Activated CD4-positive, alpha-beta T cell treated with anti-CD3 and anti-CD28 coated beads for 1 hour (primary cell): ENCODE measurements around the gene BRIP1.
"Not testable (repeated sequence)": the region's sequence is repeated elsewhere in the genome, so short reads cannot be mapped to it uniquely, and the experiment has no call there.

Experiments
- DNase-seq: peaks from one replicate; pipeline ENCODE4 v3.0.0-alpha.2; 2020

The BRIP1 gene

GRCh38 chr17:61862105-61862574 is 1.2 kb downstream of the BRIP1 start:
- DNase-seq = no peak

- DNase-seq = not testable (repeated sequence)
These were observed 2.9 kb downstream of the BRIP1 start for GRCh38 chr17:61860397-61860796.

- no peak for DNase-seq
These were observed 7.3 kb downstream of the BRIP1 start for GRCh38 chr17:61856035-61856434.

DNA sequence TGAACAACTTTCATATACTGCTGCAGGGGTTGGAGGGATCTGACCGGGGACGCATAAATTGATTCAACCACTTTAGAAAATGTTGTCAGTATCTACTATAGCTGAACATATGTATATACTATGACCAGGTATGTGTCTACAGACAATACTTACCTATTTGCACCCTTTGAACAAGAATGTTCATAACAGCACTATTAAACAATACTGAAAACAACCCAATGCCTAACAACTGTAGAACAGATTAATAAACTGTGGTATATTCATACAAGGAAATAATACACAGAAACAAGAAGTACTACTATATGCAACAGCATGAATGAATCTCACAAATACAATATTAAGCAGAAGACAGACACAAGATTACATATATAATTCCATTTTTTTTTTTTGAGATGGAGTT is 10.5 kb downstream of the BRIP1 start:
- no peak for DNase-seq

GRCh38 chr17:61849674-61850073 is 13.7 kb downstream of the BRIP1 start:
- no peak for DNase-seq

DNA sequence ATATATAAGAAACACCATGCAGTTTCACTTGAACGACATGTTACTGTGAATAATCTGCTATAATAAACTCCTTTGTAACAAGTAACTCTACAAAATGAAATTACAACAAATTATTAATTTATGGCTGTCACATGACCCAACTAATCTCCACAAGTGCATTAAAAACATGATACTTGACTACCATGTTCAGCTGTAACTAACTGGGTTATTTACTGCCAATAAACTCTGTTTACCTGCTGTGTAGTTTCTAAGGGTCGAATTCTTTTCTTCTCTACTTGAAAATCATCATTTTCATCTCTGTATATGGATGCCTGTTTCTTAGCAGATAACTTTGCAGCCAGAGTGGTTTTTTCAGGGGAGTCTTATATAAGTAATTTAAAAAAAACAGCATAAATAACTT is 14.4 kb downstream of the BRIP1 start:
- DNase-seq = no peak

- no peak for DNase-seq
These were observed 15.1 kb downstream of the BRIP1 start for GRCh38 chr17:61848247-61848646.

- no peak for DNase-seq
These were observed 15.7 kb downstream of the BRIP1 start for GRCh38 chr17:61847659-61848058.

- no peak for DNase-seq
These were observed 16.5 kb downstream of the BRIP1 start for GRCh38 chr17:61846761-61847375.

DNA sequence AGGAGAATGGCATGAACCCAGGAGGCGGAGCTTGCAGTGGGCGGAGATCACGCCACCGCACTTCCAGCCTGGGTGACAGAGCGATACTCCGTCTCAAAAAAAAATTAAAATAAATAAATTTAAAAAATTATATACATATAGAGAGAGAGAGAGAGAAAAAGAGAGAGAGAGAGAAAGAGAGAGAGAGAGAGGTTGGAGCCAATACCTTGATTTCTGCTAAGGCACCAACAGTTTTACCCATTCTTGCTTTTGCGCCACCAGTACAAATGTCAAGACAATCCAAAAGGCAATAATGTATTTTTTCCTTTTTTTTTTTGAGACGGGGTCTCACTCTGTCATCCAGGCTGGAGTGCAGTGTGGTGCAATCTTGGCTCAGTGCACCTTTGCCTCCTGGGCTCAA is 17.2 kb downstream of the BRIP1 start:
- DNase-seq = no peak

DNA sequence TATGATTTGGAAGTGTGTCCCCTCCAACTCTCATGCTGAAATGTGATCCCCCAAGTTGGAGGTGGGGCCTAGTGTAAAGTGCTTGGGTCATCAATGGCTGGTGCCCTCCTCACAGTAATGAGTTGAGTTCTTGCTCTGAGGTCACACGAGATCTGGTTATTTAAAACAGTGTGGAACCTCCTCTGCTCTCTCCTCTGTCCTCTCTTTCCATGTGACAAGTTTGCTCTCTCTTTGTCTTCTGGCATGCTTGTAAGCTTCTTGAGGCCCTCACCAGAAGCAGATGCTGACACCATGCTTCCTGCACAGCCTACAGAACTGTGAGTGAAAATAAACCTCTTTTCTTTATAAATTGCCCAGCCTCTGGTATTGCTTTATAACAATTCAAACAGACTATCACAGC is 19.9 kb downstream of the BRIP1 start:
- no peak for DNase-seq

- DNase-seq = no peak
These were observed 20.4 kb downstream of the BRIP1 start for GRCh38 chr17:61842899-61843298.

DNA sequence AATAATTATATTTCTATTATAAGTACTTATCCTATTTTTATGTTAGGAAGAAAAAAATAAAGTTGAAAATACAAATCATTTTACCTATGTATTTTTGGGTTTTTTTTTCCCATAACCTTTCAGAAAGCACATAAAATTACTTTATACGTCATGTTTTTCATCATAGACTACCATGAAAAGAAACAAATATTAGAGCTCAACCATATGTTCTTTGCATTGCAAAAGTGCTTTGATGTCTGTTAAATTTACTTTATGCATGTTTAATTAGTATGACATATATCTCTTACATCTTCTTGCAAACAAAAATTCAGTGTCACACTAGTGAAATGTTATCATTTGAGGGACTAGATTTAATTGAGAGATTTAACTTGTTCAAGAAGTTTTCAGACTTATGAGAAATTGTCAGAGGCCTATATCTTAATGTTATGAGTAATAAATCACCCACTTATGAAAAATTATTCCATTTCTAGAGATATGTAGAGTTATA is 24.0 kb downstream of the BRIP1 start:
- no peak for DNase-seq

GRCh38 chr17:61837175-61838051 is 25.9 kb downstream of the BRIP1 start:
- no peak for DNase-seq

DNA sequence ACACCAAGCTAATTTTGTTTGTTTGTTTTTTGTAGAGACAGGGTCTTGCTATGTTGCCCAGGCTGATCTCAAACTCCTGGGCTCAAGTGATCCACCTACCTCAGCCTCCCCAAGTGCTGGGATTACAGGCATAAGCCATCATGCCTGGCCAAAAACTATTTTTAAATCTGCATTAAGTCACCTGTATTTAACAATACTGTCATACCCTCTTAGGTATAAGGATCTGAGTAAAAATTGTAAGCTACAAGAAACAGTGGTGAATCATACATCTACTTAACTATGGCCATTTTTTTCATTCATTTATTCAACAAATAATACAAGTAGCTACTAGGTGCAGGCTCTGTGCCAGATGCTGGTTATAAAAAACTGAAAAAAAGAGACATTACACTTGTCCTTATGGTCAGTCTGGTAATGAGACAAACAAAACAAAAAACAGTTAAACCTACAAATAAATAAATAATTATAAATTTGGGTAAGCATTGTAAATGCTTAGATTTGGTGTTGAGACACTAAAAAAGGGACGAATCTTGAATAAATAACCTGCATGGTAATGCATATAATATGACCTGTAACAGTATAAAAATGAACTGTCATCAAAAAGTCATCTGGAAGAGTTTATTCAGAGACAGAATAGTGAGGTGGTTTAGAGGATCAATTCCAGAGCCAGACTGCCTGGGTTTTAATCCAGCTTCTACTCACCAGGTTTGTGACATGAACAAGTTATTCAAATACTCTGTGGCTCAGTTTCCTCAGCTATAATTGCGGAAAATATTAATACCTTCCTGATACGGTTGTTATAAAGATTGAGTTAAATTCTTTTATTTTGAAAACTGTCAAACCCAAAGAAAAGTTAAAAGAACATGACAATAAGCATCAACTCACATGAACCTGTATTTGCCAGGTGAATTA is 26.8 kb downstream of the BRIP1 start:
- DNase-seq = no peak

- DNase-seq = no peak
These were observed 27.7 kb downstream of the BRIP1 start for GRCh38 chr17:61835606-61836005.

DNA sequence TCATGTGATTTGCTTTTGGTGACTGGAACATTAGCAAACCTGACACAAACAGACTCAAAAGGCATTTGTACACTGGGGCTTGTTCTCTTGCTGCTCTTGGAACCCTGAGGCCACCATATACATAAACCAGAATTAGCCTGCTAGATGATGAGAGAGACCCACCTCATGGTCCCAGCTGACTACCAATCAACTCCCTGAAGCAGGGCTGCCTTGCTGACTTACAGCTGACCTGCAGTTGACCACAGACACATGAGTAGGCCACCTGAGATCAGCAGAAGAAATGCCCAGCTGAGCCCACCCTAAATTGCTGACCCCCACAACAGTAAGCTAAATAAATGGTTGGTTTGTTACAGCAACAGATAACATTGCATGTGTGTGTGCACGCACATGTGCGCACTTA is 28.7 kb downstream of the BRIP1 start:
- DNase-seq = no peak

DNA sequence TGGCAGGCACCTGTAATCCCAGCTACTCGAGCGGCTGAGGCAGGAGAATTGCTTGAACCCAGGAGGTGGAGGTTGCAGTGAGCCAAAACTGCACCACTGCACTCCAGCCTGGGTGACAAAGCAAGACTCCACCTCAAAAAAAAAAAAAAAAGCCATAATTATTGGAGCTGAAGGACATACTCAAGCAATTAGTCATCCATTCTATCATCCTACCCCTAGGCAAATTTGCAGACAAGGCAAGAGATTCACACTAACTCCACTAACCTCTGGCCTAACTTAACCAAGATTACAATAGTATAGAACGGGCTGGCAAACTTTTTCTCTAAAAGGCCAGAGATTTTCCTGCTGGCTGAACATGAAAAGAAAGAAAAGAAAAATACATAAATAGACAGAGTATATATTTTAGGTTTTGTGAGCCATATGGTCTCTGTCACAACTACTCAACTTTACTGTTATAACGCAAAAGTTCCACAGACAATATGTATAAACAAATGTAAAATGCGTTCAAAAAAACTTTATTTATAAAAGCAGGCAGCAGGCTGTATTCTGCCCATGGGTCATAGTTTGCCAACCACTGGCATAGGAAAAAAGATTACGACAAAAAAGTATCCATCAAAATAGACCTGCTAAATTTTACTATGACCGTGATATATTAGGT is 29.7 kb downstream of the BRIP1 start:
- no peak for DNase-seq

DNA sequence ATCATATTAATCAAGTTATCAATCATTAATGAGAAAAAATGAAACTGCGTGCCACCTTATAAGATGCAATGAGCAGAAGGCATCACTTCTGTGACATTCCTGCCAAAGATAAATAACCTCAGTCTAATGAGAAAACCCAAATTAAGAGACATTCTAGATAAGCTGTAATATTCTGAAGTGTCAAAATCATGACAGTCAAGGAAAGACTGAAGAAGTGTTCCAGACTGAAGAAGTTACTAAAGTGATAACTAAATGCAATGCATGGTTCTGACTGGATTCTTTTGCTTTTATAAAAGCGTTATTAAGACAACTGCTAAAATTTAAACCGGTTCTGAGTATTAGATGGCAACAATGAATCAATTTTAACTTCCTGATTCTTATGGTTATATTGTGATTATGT is 30.9 kb downstream of the BRIP1 start:
- no peak for DNase-seq

GRCh38 chr17:61831099-61831498 is 32.2 kb downstream of the BRIP1 start:
- no peak for DNase-seq

DNA sequence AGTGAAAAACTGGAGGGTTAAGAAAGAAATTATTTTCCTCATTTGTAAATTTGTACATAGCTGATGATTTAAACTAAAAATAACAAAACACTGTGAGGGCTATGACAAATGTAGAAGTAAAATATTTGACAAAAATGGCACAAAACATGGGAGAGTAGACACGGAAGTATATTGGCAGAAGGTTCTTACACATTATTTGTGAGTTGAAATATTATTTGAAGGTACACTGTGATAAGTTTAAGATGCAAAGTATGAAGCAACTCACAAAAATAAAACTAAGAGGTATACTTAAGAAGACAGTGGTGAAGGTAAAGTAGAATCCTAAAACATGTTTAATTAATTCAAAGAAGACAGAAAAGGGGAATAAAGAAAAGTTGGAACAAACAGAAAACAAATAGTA is 34.6 kb downstream of the BRIP1 start:
- no peak for DNase-seq

DNA sequence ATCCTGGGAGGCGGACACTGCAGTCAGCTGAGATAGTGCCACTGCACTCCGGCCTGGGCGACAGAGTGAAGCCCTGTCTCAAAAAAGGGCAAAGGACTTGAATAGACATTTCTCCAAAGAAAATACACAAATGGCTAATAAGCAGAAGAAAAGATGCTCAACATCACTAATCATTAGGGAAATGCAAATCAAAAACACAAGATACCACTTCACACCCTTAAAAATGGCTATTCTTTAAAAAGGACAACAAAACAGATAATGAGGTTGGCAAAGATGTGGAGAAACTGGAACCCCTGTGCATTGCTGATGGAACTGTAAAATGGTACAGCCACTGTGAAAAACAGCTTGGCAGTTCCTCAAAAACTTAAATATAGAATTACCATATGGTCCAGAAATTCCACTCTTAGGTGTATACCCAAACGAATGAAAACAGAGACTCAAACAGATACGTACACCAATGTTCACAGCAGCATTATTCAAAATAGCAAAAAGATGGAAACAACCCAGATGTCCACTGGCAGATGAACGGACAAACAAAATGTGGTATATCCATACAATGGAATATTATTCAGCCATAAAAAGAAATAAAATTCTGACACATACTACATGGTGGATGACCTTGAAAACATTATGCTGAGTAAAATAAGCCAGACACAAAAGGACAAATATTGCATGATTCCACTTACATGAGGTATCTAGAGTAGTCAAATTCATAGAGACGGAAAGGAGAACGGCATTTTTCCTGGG is 35.5 kb downstream of the BRIP1 start:
- no peak for DNase-seq
